Measurements from ENCODE around the gene SHROOM3. TPM values are rescaled to one million over a fixed set of nuclear protein-coding genes. Genes with fewer than 3 reads are reported as not detected.

SHROOM3 gene
- polyA plus RNA-seq, 1 experiment, result 9.5 TPM

- H3K4me3 ChIP-seq (ENCODE audit: low read depth, low read length), result no peak overlapping the region
- TF ChIP-seq CTCF (IDR thresholded peaks at IDR 0.05; ENCODE audit: low read depth, low read length), result no peak
- no peaks in the 10 kb centered on the region for H3K27me3 ChIP-seq (ENCODE audit: control insufficient read depth, insufficient read depth, low read length)
- H3K27ac ChIP-seq (ENCODE audit: low read depth, low read length), result peak overlapping the region; percentile 86
- POLR2A ChIA-PET, result no interaction called here
- H3K9me3 ChIP-seq (ENCODE audit: control insufficient read depth, insufficient read depth, low read length), result no peaks in the 10 kb centered on the region
- DNase-seq (ENCODE audit: low read depth, low spot score), result peak; percentile 53
- CTCF ChIA-PET, result no interaction called here
Observed at GRCh38 chr4:76704133-76704881, 269.3 kb downstream of the SHROOM3 start.

GRCh38 chr4:76705472-76705871 lies 270.4 kb downstream of the SHROOM3 start:
- ChIA-PET POLR2A (interaction anchor here (0.7 to 1.2 kb wide), 2 partner anchors 9 to 18 kb away, joined by 4 read pairs; no protein-coding TSS in a partner anchor), CTCF (interaction anchor here (0.6 kb wide), 1 partner anchor 177 kb away, joined by 3 read pairs; no protein-coding TSS in a partner anchor)
- no peaks in the 10 kb centered on the region for H3K9me3 ChIP-seq (ENCODE audit: control insufficient read depth, insufficient read depth, low read length)
- peak; percentile 55 for DNase-seq (ENCODE audit: low read depth, low spot score)
- no peak for TF ChIP-seq CTCF (IDR thresholded peaks at IDR 0.05; ENCODE audit: low read depth, low read length)
- no peaks in the 10 kb centered on the region for H3K27me3 ChIP-seq (ENCODE audit: control insufficient read depth, insufficient read depth, low read length)
- peak overlapping the region; percentile 86 for H3K27ac ChIP-seq (ENCODE audit: low read depth, low read length)
- no peak overlapping the region for H3K4me3 ChIP-seq (ENCODE audit: low read depth, low read length)

GRCh38 chr4:76706581-76706980 lies 271.6 kb downstream of the SHROOM3 start:
- ChIA-PET CTCF (no interaction called here), POLR2A (no interaction called here)
- Histone ChIP-seq H3K4me3 (ENCODE audit: low read depth, low read length) (no peak overlapping the region), H3K27ac (ENCODE audit: low read depth, low read length) (peak overlapping the region; percentile 63), H3K9me3 (ENCODE audit: control insufficient read depth, insufficient read depth, low read length) (no peaks in the 10 kb centered on the region), H3K27me3 (ENCODE audit: control insufficient read depth, insufficient read depth, low read length) (no peaks in the 10 kb centered on the region)
- no peak for DNase-seq (ENCODE audit: low read depth, low spot score)
- no peak for TF ChIP-seq CTCF (IDR thresholded peaks at IDR 0.05; ENCODE audit: low read depth, low read length)

GRCh38 chr4:76708971-76709771 lies 274.1 kb downstream of the SHROOM3 start:
- H3K9me3 ChIP-seq (ENCODE audit: control insufficient read depth, insufficient read depth, low read length), result no peaks in the 10 kb centered on the region
- no peak for DNase-seq (ENCODE audit: low read depth, low spot score)
- H3K27me3 ChIP-seq (ENCODE audit: control insufficient read depth, insufficient read depth, low read length), result no peaks in the 10 kb centered on the region
- CTCF ChIA-PET, result no interaction called here
- no peak overlapping the region for H3K27ac ChIP-seq (ENCODE audit: low read depth, low read length)
- no peak overlapping the region for H3K4me3 ChIP-seq (ENCODE audit: low read depth, low read length)
- TF ChIP-seq CTCF (IDR thresholded peaks at IDR 0.05; ENCODE audit: low read depth, low read length), result no peak
- POLR2A ChIA-PET, result no interaction called here

- Histone ChIP-seq H3K9me3 (ENCODE audit: control insufficient read depth, insufficient read depth, low read length) (no peaks in the 10 kb centered on the region), H3K27me3 (ENCODE audit: control insufficient read depth, insufficient read depth, low read length) (no peaks in the 10 kb centered on the region), H3K4me3 (ENCODE audit: low read depth, low read length) (no peak overlapping the region), H3K27ac (ENCODE audit: low read depth, low read length) (no peak overlapping the region)
- CTCF ChIA-PET, result no interaction called here
- no peak for DNase-seq (ENCODE audit: low read depth, low spot score)
- no peak for TF ChIP-seq CTCF (IDR thresholded peaks at IDR 0.05; ENCODE audit: low read depth, low read length)
- POLR2A ChIA-PET, result no interaction called here
Observed at GRCh38 chr4:76709772-76710090, 274.7 kb downstream of the SHROOM3 start.
